NCI-H1694 treated with DMSO at 0.1 percent for 48 hours (cell line): ENCODE measurements around the gene PTGES2.
"Not testable (repeated sequence)": the region's sequence is repeated elsewhere in the genome, so short reads cannot be mapped to it uniquely, and the experiment has no call there.

Source experiments
- DNase-seq: peaks from one replicate; lab custom pipeline; 2025; lab: John Stamatoyannopoulos, UW

Gene PTGES2

DNA sequence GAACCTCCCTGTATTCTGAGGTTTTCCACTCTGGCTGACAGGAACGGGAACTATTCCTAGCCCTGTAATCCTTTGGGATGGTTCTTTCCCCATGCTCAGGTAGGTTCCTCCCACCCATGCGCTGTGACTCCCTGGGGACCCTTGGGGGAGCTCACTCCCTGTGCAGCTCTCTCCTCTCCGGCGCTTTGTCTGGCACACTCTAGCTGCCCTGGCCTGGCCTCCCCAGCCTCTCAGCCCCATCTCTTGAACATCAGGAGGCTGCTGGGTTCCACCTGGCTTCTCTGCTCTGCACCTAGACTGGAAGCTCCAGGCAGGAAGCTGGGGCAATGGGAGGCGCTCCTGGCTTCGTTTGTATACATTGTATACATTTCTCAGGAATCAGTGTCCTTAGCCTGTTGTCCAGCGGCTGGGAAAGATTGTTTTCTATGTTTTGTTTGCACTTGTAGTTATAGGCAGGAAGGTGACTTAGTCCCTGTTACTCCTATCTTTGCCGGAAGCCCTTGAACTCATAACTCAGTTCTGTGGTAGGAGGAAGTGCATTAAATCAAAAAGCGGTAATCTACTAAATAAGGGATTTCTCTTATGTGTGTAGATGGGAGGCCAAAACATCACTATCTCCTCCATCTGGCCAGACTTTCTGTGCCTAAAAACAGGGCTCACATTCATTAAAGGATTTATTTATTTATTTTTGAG, 39.1 kb downstream of the PTGES2 start:
- no peak for DNase-seq

- DNase-seq = no peak
These were observed 40.3 kb downstream of the PTGES2 start for GRCh38 chr9:128087262-128087661.

DNA sequence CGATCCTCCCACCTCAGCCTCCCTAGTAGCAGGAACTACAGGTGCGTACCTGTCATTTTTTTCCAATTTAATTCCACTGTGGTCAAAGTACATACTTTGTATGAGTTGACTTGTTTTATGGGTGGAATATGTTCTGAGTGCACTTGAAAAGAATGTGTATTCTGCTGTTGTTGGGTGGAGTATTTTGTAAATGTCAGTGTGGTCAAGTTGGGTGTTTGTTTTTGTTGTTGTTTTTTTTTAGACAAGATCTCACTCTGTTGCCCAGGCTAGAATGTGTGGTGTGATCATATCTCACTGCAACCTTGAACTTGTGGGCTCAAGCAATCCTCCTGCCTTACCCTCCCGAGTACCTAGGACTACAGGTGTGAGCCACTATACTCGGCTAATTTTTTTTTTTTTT, 41.6 kb downstream of the PTGES2 start:
- DNase-seq = no peak

DNA sequence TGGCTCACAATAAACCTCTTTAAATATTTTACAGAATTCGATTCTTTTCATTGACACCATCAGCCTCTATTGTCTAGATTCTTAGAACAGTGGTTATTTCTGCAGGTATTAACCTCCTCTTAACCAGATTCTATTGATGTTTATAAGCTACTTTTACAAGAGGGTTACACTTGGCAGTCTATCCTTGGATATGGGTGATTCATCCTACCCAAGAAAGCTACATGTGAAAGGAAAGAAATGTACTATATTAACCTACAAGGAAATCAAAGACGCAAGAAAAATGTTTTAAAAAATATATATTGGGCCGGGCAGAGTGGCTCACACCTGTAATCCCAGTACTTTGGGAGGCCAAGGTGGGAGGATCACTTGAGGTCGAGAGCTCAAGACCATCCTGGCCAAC, 42.8 kb downstream of the PTGES2 start:
- DNase-seq = no peak

DNA sequence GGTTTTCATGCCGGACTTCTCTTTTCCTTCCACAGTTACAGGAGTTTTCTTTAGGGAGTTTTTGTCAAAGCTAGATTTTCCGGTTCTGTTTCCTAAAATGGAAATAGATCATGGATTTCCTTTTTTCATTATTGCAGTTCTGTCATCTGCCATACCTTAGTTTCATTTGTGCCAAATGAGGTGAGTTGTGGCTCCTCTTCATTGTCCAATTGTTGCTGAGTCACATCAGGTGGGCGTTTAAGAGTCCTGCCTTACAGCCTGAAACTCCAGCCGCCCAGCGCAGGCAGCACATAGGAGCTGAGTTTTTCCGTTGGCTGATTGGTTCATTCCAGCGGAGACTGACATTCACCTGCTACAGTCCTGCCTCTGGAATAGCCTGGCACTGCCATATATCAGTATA, 45.4 kb downstream of the PTGES2 start:
- no peak for DNase-seq

DNA sequence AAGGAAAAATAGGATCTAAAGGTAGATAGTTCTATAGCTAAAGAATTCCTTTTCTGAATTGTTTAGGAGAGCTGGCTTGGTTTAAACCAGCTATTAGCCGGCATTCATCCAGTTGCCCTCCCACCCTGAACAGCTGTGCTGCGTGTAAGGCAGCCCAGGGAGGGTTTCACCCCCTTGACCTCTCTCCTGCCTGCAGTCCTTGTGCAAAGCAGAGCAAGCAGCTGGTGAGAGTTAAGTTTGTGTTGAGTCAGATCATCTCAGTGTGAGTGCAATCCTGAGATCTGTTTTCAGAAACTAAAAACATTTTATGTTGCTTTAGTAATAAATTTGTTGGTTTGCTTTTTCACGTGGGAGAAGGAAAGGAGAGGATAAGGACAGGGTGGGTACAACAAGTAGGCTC, 46.5 kb downstream of the PTGES2 start:
- no peak for DNase-seq

DNA sequence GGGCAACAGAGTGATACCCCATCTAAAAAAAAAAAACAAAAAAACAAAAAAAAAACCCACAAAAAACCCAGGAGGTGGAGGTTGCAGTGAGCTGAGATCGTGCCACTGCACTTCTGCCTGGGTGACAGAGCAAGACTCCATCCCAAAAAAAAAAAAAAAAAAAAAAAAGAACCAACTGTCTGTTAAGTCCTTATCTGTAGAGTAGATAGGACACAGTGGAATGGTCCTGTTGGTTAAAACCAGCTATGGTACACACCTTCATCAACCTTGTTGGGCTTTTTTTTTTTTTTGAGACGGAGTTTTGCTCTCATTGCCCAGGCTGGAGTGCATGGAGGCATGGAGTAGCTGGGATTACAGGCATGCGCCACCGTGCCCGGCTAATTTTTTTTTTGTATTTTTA, 47.3 kb downstream of the PTGES2 start:
- no peak for DNase-seq

GRCh38 chr9:128078504-128079434, 48.8 kb downstream of the PTGES2 start:
- DNase-seq = no peak

GRCh38 chr9:128077847-128078503, 49.6 kb downstream of the PTGES2 start:
- DNase-seq = no peak

DNA sequence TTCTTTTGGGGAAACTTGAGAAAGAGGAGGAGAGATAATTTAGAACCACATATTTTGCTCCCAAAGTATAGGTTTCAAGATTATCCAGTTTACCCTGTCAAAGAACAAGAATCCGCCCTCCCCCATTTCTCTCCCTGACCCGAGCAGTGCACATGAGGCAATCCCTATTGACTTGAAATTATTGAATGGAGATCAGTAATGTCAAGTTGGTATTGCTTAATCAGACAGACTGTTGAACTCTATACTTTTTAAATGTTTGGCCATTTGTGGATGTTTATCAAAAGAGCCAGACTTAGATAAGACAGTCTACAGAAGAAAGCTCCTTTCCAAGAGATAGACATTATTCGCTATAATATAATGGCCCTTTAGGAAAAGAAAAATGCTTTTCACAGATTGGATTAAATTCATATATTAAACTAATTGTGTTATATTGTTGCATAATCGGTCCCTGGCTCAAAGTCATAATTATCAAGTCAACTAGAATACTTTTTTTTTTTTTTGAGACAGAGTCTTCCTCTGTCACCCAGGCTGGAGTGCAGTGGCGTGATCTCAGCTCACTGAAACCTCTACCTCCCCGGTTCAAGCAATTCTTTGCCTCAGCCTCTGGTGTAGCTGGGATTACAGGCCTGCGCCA, 54.2 kb downstream of the PTGES2 start:
- DNase-seq = no peak

GRCh38 chr9:128072144-128073021, 55.1 kb downstream of the PTGES2 start:
- DNase-seq = no peak

GRCh38 chr9:128071475-128071874, 56.1 kb downstream of the PTGES2 start:
- DNase-seq = not testable (repeated sequence)

GRCh38 chr9:128070874-128071273, 56.7 kb downstream of the PTGES2 start:
- no peak for DNase-seq
